Measurements from ENCODE around the gene IBTK.
"Not testable (repeated sequence)": the region's sequence is repeated elsewhere in the genome, so short reads cannot be mapped to it uniquely, and the experiment has no call there.

The IBTK gene

GRCh38 chr6:82246802-82247504, 591 bp downstream of the IBTK start:
- DNase-seq, result peak; percentile 41

- DNase-seq, result no peak
Observed at GRCh38 chr6:82246370-82246769, 1.2 kb downstream of the IBTK start.

DNA sequence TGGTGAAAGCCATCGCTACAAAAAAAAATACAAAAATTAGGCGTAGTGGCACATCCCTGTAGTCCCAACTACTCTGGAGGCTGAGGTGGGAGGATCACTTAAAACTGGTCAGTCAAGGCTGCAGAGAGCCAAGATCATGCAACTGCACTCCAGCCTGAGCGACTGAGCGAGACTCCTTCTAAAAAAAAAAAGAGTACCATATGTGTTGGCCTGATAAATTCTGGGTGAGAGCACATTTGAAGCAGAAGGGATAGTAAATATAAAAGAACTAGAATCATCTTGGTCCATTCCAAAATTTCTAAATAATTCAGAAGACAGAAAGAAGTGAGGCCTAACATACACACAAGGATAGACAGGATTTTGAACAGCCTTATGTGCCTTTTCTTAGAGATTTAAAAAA, 2.2 kb downstream of the IBTK start:
- DNase-seq, result no peak

GRCh38 chr6:82243884-82244283, 3.7 kb downstream of the IBTK start:
- DNase-seq, result no peak

GRCh38 chr6:82240186-82240585, 7.4 kb downstream of the IBTK start:
- DNase-seq, result no peak

- no peak for DNase-seq
Observed at GRCh38 chr6:82239597-82239996, 7.9 kb downstream of the IBTK start.

- DNase-seq, result no peak
Observed at GRCh38 chr6:82237013-82237412, 10.5 kb downstream of the IBTK start.

- no peak for DNase-seq
Observed at GRCh38 chr6:82227770-82228169, 19.8 kb downstream of the IBTK start.

DNA sequence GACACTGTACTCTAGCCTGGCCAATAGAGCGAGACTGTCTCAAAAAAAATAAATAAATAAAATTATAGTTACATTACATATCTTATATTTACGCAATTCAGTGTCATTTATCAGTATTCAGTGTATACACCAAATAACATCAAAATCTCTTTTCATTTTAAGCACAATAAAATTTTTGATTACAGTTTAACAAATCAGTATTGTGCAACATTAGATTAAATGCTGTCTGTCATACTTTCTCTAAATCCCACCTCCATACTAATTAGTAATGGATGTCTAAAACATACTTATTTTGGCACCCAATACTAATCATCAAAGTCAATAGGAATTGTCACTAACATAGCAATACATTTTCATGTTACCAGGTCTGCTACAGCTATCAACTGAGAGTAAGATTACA, 27.4 kb downstream of the IBTK start:
- no peak for DNase-seq

GRCh38 chr6:82217018-82217586, 30.4 kb downstream of the IBTK start:
- DNase-seq, result no peak

DNA sequence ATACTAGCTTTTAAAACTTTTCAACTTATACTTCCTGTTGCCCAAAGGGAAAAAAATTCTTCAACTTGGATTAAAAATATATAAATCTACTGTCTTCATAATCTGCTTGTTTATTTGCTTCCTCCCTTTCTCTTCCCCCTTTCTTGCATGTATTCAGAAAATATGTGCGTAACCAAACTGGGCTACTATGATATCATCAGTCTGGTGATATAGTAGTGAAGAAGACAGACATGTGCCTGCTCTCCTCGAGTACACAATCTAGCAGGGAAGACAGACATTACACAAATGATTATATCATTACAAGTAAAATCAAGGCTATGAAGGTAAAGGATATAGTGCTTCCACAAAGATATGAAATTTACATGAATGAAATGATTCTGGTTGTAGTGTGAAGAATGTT, 31.0 kb downstream of the IBTK start:
- no peak for DNase-seq

GRCh38 chr6:82211326-82211725, 36.2 kb downstream of the IBTK start:
- no peak for DNase-seq

DNA sequence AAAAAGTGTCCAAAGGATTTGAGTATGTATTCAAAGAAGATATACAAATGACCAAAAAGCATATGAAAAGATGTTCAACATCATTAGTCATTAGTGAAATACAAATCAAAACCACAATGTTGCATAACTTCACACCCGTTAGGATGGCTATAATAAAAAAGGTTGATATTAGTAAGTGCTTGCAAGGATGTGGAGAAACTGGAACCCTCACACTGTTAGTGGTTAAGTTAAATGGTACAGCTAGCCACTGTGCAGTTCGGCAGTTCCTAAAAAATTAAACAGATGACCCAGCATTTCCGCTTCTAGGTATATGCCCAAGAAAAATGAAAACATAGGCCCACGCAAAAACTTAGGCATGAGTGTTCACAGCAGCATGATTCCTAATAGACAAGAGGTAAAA, 38.6 kb downstream of the IBTK start:
- no peak for DNase-seq

- DNase-seq, result no peak
Observed at GRCh38 chr6:82205930-82206392, 41.6 kb downstream of the IBTK start.

- DNase-seq, result no peak
Observed at GRCh38 chr6:82204020-82204419, 43.5 kb downstream of the IBTK start.

GRCh38 chr6:82197784-82198183, 49.8 kb downstream of the IBTK start:
- DNase-seq, result no peak

GRCh38 chr6:82197245-82197644, 50.3 kb downstream of the IBTK start:
- not testable (repeated sequence) for DNase-seq

DNA sequence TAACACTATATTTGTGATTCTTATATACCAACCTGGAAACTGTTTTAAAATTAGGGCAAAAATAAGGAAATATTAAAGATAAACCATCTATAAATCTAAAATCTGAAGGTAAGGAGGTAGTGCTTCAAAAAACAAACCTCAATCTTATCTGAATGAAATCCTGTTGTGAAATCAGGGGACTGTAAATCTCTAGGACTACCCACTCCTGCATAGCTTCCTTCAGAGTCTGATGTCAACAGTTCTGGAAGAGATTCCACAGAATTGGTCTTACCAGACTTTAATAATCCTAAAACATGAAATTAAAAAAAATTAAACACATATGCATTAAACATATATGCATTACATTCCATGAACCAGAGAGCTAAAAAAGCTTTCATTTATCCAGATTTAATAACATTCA, 51.4 kb downstream of the IBTK start:
- DNase-seq, result no peak

DNA sequence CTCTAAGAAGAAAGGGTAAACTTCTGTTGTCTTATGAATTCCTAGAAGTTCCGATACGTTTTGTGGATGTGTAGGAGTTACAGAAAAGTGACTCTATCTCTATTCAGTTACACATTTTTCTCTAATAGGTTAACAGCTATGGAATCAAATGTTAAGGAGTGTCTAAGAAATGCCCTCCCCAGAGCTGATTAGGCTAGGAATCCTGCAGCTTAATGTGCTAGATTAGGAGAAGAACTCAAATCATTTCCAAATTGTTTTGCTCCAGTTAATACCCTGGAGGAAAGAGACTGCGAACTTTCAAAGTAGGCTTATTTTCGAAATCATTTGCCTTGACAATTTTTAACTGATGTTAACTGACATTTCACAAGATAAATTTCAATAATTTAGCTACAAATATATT, 51.9 kb downstream of the IBTK start:
- DNase-seq, result no peak

DNA sequence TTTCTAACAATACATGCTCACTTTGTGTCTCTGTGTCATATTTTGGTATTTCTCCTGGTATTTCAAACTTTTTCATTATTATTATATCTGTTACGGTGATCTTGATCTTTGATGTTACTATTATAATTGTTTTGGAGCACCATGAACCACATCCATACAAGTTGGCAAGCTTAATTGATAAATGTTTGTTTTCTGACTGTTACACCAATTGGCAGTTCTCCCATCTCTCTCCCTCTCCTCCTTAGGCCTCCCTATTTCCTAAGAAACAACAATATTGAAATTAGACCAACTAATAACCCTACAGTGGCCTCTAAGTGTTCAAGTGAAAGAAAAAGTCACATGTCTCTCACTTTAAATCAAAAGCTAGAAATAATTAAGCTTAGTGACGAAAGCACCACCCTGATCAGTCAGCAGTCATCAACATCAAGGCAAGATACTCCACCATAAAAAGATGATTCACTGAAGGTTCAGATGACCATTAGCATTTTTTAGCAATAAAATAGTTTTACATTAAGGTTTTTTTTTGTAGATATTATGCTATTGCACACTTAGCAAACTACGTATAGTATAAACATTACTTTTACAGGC, 61.5 kb downstream of the IBTK start:
- no peak for DNase-seq

DNA sequence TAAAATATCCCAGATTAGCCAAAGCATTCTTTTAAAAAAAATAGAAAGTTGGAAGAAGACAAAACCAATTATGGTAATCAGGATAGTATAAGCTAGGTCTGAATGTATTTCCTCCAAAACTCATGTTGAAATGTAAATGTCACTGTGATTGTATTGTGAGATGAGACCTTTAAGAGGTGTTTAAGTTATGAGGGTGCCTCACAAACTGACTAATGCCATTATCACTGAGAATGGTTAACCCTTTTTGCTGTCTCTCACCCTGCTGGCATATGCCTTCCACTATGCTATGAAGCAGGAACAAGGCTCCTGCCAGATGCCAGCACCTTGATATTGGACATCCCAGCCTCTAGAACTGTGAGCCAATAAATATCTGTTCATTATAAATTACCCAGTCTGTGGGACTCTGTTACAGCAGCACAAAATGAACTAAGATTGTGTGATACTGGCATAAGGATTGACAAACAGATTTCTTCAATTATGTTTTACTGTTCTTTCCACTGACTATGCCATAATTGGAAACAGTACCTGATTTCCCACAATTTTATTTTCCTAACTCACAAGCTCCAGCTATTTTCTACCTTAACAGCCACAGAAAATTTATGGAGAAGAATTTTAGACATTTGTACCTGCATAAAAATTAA, 63.8 kb downstream of the IBTK start:
- no peak for DNase-seq

DNA sequence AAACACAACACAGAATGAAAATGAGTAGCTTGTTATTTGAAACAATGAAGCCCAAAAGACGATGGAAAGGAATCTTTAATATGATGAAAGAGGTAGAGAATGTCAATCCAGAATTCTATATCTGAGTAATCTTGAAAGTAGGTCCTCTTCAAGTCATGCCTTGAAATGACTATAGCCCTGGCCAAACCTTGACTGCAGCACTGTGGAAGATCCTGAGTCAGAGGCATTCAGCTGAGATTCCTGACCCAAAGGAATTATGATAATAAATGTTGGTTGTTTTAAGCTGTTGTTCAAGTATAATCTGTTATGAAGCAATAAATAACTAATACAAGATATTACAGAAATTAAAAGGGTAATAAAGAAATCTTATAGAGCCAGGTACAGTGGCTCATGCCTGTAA, 64.8 kb downstream of the IBTK start:
- no peak for DNase-seq

DNA sequence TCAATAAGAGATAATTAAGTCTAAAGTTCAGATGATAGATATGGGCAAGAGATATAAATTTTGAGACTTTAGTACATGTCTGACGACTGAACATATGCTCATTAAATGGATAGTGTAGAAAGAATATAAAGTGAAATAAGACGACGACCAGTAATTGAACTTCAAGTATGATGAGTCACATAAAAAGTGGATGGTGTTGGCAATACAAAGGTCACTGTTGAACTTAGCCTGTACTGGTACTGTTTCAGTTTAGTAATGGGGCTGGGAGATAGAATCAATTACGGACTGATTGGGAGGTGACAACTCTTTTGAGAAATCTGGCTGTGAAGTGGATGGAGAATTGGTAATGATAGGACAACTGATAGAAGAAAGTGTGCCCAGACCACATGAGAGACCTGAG, 68.1 kb downstream of the IBTK start:
- DNase-seq, result no peak

- no peak for DNase-seq
Observed at GRCh38 chr6:82178759-82179112, 68.8 kb downstream of the IBTK start.
